ENCODE data around the gene R3HDM2. TPM values are rescaled to one million over a fixed set of nuclear protein-coding genes. Genes with fewer than 3 reads are reported as not detected.

R3HDM2 gene
- total and polyA plus RNA-seq, 2 donors (not counting 1 experiment from before 2014, with no cell fraction given), result 104 to 129 TPM

GRCh38 chr12:57218030-57218853 is 212.6 kb downstream of the R3HDM2 start:
- Mint-ChIP-seq H3K4me1 (peaks cover 79% of the 10 kb centered on the region), H3K27ac (peak overlapping the region; percentile 82), H3K4me3 (peak overlapping the region; percentile 88), H3K9me3 (ENCODE audit: insufficient read depth) (no peaks in the 10 kb centered on the region), H3K27me3 (peaks cover 66% of the 10 kb centered on the region)
- peaks cover 0 to 31% (median 0%) of the 10 kb centered on the region in 3 donors for H3K9me3 ChIP-seq (ENCODE audit: control extremely low read depth in 1 of 3, control insufficient read depth in 2 of 3, insufficient read depth in 1 of 3, low read length in 2 of 3)
- H3K9ac ChIP-seq (ENCODE audit: low read length), result no peak overlapping the region
- H3K79me2 ChIP-seq (ENCODE audit: control insufficient read depth, insufficient read depth, low read length), result no peaks in the 10 kb centered on the region
- 72% methylated on average over 4 of the region's 5 CpGs for WGBS (ENCODE audit: insufficient coverage)
- no peak for ATAC-seq (ENCODE audit: low read depth)
- H3K27me3 ChIP-seq (replicated peaks in 1 of 4; ENCODE audit: control extremely low read depth in 1 of 4, control insufficient read depth in 3 of 4, insufficient read depth in 4 of 4, low read length in 3 of 4), result peaks cover 0 to 92% (median 57%) of the 10 kb centered on the region in 4 experiments
- H3K4me1 ChIP-seq (ENCODE audit: control insufficient read depth in 2 of 2, insufficient read depth in 2 of 2, low read length in 2 of 2), result peaks cover 80 to 84% of the 10 kb centered on the region in 2 donors
- H3K4me3 ChIP-seq (ENCODE audit: control extremely low read depth in 1 of 5, extremely low read depth in 1 of 5, insufficient read depth in 1 of 5, low read depth in 2 of 5, low read length in 4 of 5), result no peak overlapping the region
- H3K27ac ChIP-seq (ENCODE audit: low read length in 2 of 2), result no peak overlapping the region
- H2AFZ ChIP-seq (ENCODE audit: insufficient read depth, low read depth, low read length, poor library complexity, severe bottlenecking), result no peak overlapping the region
- TF ChIP-seq EZH2 (IDR thresholded peaks at IDR 0.05; ENCODE audit: borderline replicate concordance, insufficient read depth, low read depth, low read length, poor library complexity, severe bottlenecking) (no peak), CTCF (IDR thresholded peaks at IDR 0.05) (no peak)
- DNase-seq, result no peak
- peaks cover 30% of the 10 kb centered on the region for H4K20me1 ChIP-seq (ENCODE audit: control insufficient read depth, insufficient read depth, low read length, poor library complexity, severe bottlenecking)
- POLR2A ChIA-PET, result interaction anchor here (1.2 to 3.3 kb wide), 2 partner anchors 10 to 24 kb away, joined by 4 to 28 read pairs; partner anchors contain the start of gene SHMT2
- H3K4me2 ChIP-seq (replicated peaks; ENCODE audit: low read depth, low read length, poor library complexity, severe bottlenecking), result peak overlapping the region; percentile 94
- CTCF ChIA-PET, result interaction anchor here (1.2 to 8.8 kb wide), 2 partner anchors 18 to 94 kb away, joined by 4 to 838 read pairs; partner anchors contain the start of genes SHMT2 and STAC3
- H3K36me3 ChIP-seq (replicated peaks in 1 of 2; ENCODE audit: control extremely low read depth in 1 of 2, control insufficient read depth in 1 of 2, extremely low read depth in 1 of 2, insufficient read depth in 2 of 2, low read length in 1 of 2), result no peaks in the 10 kb centered on the region
- intact Hi-C loops (cut with micrococcal nuclease), result no loop called here

All from B cell (primary cell).